Astrocyte (in vitro differentiated cells and primary cell): ENCODE results near the gene KLHL8.

Experiments used
- EZH2 ChIP-seq: IDR thresholded peaks from 2 replicates; pipeline ENCODE4 v1.6.1; 2012; ENCODE audit warnings: mild to moderate bottlenecking, low read length, inconsistent platforms; ENCODE audit not compliant: insufficient read depth
- TF ChIP-seq, protein P1 (sequence below): IDR thresholded peaks from 2 replicates; pipeline ENCODE4 v1.5.1; 2011; ENCODE audit warnings: low read depth, mild to moderate bottlenecking, inconsistent platforms, low read length, moderate library complexity; ENCODE audit not compliant: insufficient read depth

DNA sequence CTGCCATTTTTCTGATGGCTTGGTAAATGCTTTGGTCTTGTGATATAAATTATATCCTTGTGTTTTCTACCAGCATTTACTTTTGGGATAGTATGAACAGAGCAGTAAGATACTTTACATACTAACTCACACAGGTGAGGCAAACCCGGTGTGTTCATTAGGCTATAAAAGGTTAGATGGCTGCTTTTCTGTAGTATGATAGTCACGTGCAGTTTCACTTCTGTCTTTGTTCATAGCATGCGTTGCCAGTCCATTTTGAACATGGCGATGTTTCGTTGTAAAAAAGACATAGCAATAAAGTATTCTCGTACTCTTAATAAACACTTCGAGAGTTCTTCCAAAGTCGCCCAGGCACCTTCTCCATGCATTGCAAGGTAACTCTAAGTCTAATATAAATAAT lies 88.4 kb downstream of the KLHL8 start:
- no peak for TF ChIP-seq EZH2
- TF ChIP-seq, protein P1, sequence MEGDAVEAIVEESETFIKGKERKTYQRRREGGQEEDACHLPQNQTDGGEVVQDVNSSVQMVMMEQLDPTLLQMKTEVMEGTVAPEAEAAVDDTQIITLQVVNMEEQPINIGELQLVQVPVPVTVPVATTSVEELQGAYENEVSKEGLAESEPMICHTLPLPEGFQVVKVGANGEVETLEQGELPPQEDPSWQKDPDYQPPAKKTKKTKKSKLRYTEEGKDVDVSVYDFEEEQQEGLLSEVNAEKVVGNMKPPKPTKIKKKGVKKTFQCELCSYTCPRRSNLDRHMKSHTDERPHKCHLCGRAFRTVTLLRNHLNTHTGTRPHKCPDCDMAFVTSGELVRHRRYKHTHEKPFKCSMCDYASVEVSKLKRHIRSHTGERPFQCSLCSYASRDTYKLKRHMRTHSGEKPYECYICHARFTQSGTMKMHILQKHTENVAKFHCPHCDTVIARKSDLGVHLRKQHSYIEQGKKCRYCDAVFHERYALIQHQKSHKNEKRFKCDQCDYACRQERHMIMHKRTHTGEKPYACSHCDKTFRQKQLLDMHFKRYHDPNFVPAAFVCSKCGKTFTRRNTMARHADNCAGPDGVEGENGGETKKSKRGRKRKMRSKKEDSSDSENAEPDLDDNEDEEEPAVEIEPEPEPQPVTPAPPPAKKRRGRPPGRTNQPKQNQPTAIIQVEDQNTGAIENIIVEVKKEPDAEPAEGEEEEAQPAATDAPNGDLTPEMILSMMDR = no peak
